Regular cardiac myocyte (primary cell): ENCODE measurements around the gene ABCA4. TPM values are rescaled to one million over a fixed set of nuclear protein-coding genes. Genes with fewer than 3 reads are reported as not detected.

Experiments
- total RNA-seq: library from RNA; depleted of rRNA; stranded (reverse); fragments of >200 nt; gene quantifications from 2 replicates; pipeline ENCODE4 v1.2.3, GENCODE V29; 2014

ABCA4 gene
- total RNA-seq, result 0.77 and 2.5 TPM in 2 replicates

GRCh38 chr1:94120991-94121390 is at the start of gene ABCA4:
Gene ABCA4 (minus strand): TSS chr1:94121148. CDS start chr1:94121045, 103 bp downstream.

Other genes with a start within 250 kb of the ABCA4 start
- gene DNTTIP2, start 241.9 kb downstream of the ABCA4 start, total RNA-seq, result 32.7 and 38.3 TPM in 2 replicates
- gene GCLM, start 211.7 kb downstream of the ABCA4 start, total RNA-seq, result 18.3 and 25.3 TPM in 2 replicates
- 60.3 and 96.6 TPM in 2 replicates for gene ARHGAP29, start 116.4 kb upstream of the ABCA4 start, total RNA-seq